CD14-positive monocyte (primary cell): Measurements from ENCODE around the gene WBP1. TPM values are rescaled to one million over a fixed set of nuclear protein-coding genes. Genes with fewer than 3 reads are reported as not detected.

ENCODE experiments used
- DNase-seq, 3 donors: peaks; one replicate each; pipeline ENCODE4 v3.0.0-alpha.2; 2011 to 2022
- H2AFZ ChIP-seq: 2 replicates; pipeline ENCODE4 v1.6.0; 2012; ENCODE audit warnings: mild to moderate bottlenecking, low read depth, low read length, inconsistent platforms; ENCODE audit not compliant: insufficient read depth, poor library complexity, severe bottlenecking
- H3K27ac ChIP-seq, 2 donors: 1 replicate in 1 of 2; 2 replicates in 1 of 2; pipeline ENCODE4 v1.5.1; 2012 to 2013; ENCODE audit warnings: low read length in 2 of 2, control low read depth in 1 of 2, inconsistent platforms in 1 of 2, low read depth in 1 of 2, mild to moderate bottlenecking in 1 of 2
- H3K27me3 ChIP-seq, 2 donors: one replicate each; pipeline versions ENCODE4 v1.6.0 to v1.6.1; 2011 to 2013; ENCODE audit warnings: low read length in 2 of 2; ENCODE audit not compliant: control insufficient read depth in 2 of 2, insufficient read depth in 2 of 2
- H3K36me3 ChIP-seq, 2 donors: replicated peaks in 1 of 2; 1 replicate in 1 of 2; 2 replicates in 1 of 2; pipeline versions ENCODE4 v1.5.1 to v1.6.1; 2012 to 2013; ENCODE audit warnings: low read length in 2 of 2, control low read depth in 1 of 2, inconsistent platforms in 1 of 2, mild to moderate bottlenecking in 1 of 2; ENCODE audit not compliant: insufficient read depth in 2 of 2, control insufficient read depth in 1 of 2
- H3K4me1 ChIP-seq, 2 donors: 1 replicate in 1 of 2; 2 replicates in 1 of 2; pipeline versions ENCODE4 v1.5.1 to v1.6.1; 2012 to 2013; ENCODE audit warnings: low read length in 2 of 2, control low read depth in 1 of 2, inconsistent platforms in 1 of 2, mild to moderate bottlenecking in 1 of 2, moderate library complexity in 1 of 2; ENCODE audit not compliant: insufficient read depth in 2 of 2, control insufficient read depth in 1 of 2
- H3K4me2 ChIP-seq: replicated peaks from 2 replicates; pipeline ENCODE3; 2012; ENCODE audit warnings: low read length, moderate library complexity, mild to moderate bottlenecking; ENCODE audit not compliant: poor library complexity, severe bottlenecking; ENCODE audit errors: extremely low read depth
- H3K4me3 ChIP-seq, 3 experiments: fragments of 200-600 bp in 1 of 3; sonication (generic) in 1 of 3; replicated peaks in 1 of 3; 1 replicate in 2 of 3; 2 replicates in 1 of 3; pipeline ENCODE4 v1.5.1; 2011 to 2013; ENCODE audit warnings: low read length in 3 of 3, mild to moderate bottlenecking in 3 of 3, control low read depth in 2 of 3, low read depth in 2 of 3, inconsistent platforms in 1 of 3, moderate library complexity in 1 of 3
- H3K79me2 ChIP-seq: 2 replicates; pipeline ENCODE4 v1.6.0; 2012; ENCODE audit warnings: mild to moderate bottlenecking, control low read depth, inconsistent platforms, low read length, moderate library complexity; ENCODE audit not compliant: insufficient read depth
- H3K9ac ChIP-seq: 2 replicates; pipeline ENCODE4 v1.6.0; 2017; ENCODE audit warnings: low read length, mild to moderate bottlenecking; ENCODE audit not compliant: insufficient read depth, poor library complexity, severe bottlenecking
- H3K9me3 ChIP-seq, 2 donors: replicated peaks in 1 of 2; 1 replicate in 1 of 2; 2 replicates in 1 of 2; pipeline versions ENCODE4 v1.5.1 to v1.6.1; 2012 to 2013; ENCODE audit warnings: low read length in 2 of 2, control low read depth in 1 of 2; ENCODE audit not compliant: control insufficient read depth in 1 of 2, insufficient read depth in 1 of 2
- H4K20me1 ChIP-seq: 2 replicates; pipeline ENCODE4 v1.6.0; 2012; ENCODE audit warnings: mild to moderate bottlenecking, low read length, control low read depth, moderate library complexity; ENCODE audit not compliant: insufficient read depth
- H3K27ac Mint-ChIP-seq, 7 donors: one replicate each; pipeline ENCODE4 v1.8.0; 2020; ENCODE audit warnings: mild to moderate bottlenecking in 7 of 7, mixed read lengths in 7 of 7, moderate library complexity in 6 of 7, inconsistent platforms in 2 of 7
- H3K27me3 Mint-ChIP-seq, 3 donors: one replicate each; pipeline ENCODE4 v1.8.0; 2021 to 2022; ENCODE audit warnings: low read depth in 3 of 3, mild to moderate bottlenecking in 3 of 3, mixed read lengths in 3 of 3, moderate library complexity in 3 of 3, inconsistent platforms in 1 of 3
- H3K36me3 Mint-ChIP-seq, 2 donors: one replicate each; pipeline ENCODE4 v1.8.0; 2020; ENCODE audit warnings: mixed read lengths in 2 of 2, inconsistent platforms in 1 of 2, mild to moderate bottlenecking in 1 of 2
- H3K4me1 Mint-ChIP-seq: one replicate; pipeline ENCODE4 v1.8.0; 2020; ENCODE audit warnings: mild to moderate bottlenecking, mixed read lengths
- H3K4me3 Mint-ChIP-seq, 2 donors: one replicate each; pipeline ENCODE4 v1.8.0; 2020; ENCODE audit warnings: mild to moderate bottlenecking in 2 of 2, mixed read lengths in 2 of 2, moderate library complexity in 1 of 2
- H3K9me3 Mint-ChIP-seq, 7 donors: one replicate each; pipeline ENCODE4 v1.8.0; 2020 to 2022; ENCODE audit warnings: mixed read lengths in 7 of 7, mild to moderate bottlenecking in 6 of 7, moderate library complexity in 6 of 7, inconsistent platforms in 2 of 7
- WGBS: methylation state at CpG from one replicate; pipeline ENCODE4 v1.1.5; 2013; ENCODE audit warnings: missing lambda C conversion rate; ENCODE audit not compliant: insufficient coverage; 5-methylcytosine and 5-hydroxymethylcytosine counted together
- intact Hi-C, 2 donors: fragments of 100-400 bp; cut with micrococcal nuclease; formaldehyde crosslinking; loops; one replicate each; pipeline versions ENCODE4 v1.15.0 to v1.15.1; 2023
- polyA plus RNA-seq, 3 donors: library from polyadenylated mRNA; depleted of rRNA in 1 of 3; unstranded in 2 of 3; stranded (reverse) in 1 of 3; fragments of 300-500 nt in 2 of 3; fragments of >200 nt in 1 of 3; fragmentation: Illumina TruSeq in 2 of 3; gene quantifications; 1 replicate in 2 of 3; 2 replicates in 1 of 3; pipeline ENCODE4 v1.2.3, GENCODE V29; 2012 to 2021
- TF ChIP-seq, protein P1 (sequence below): fragments of 200-600 bp; IDR thresholded peaks from one replicate; pipeline ENCODE4 v1.8.0; 2022; ENCODE audit warnings: antibody characterized with exemption, mild to moderate bottlenecking

The WBP1 gene
- polyA plus RNA-seq, 3 donors = 23.9 to 109 (median 31.0) TPM

DNA sequence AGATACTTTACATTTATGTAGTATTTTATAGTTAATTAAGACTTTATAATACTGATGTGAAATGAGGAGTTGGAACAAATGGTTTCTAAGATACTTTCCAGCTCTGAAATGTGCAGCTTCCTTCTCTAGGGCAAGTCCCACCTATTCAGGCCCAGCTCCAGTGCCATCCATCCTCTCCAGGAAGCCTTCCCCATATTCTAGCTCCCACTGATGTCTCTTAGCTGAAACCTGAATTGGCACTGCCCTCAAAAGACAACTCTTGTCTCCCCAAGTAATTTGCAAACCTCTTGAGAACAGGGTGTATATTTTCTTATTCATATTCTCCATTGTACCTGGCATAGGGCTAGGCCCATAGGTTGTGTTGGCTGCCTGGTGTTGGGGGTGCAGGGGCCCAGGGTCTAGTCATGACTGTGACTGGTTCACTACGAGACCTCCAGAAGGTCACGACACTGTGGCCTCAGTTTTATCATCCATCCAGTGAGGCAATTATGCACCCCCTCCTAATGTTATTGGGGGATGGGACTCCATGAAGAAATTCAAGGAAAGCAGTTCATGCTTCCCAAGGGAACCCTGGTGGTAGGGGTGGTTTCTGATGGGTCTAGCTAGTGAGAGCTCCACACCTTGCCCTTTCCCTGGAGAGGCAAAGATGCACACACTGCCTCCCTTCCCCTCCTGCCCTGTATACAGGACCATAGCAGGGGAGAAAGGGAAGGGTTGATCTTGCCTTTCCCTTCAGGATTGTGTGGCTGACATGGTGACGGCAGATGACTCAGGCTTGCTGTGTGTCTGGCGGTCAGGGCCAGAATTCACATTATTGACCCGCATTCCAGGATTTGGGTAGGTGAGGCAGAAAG is 33.9 kb upstream of the WBP1 start:
- Histone ChIP-seq H3K9me3 (no peaks in the 10 kb centered on the region), H3K27ac (no peak overlapping the region), H3K4me3 (no peak overlapping the region), H3K9ac (no peak overlapping the region), H3K4me2 (no peak overlapping the region), H3K36me3 (no peaks in the 10 kb centered on the region), H4K20me1 (no peaks in the 10 kb centered on the region), H3K27me3 (no peaks in the 10 kb centered on the region), H3K79me2 (no peaks in the 10 kb centered on the region), H2AFZ (no peak overlapping the region), H3K4me1 (peaks cover 26 to 31% of the 10 kb centered on the region in 2 donors)
- intact Hi-C loops = no loop called here
- Mint-ChIP-seq H3K4me1 (peaks cover 28% of the 10 kb centered on the region), H3K27me3 (peaks cover 1 to 5% (median 4%) of the 10 kb centered on the region in 3 donors), H3K27ac (no peak overlapping the region), H3K4me3 (no peak overlapping the region), H3K36me3 (peaks cover 0 to 3% of the 10 kb centered on the region in 2 donors), H3K9me3 (no peaks in the 10 kb centered on the region)
- WGBS = 90% methylated on average over 3 of the region's 5 CpGs
- TF ChIP-seq, protein P1, sequence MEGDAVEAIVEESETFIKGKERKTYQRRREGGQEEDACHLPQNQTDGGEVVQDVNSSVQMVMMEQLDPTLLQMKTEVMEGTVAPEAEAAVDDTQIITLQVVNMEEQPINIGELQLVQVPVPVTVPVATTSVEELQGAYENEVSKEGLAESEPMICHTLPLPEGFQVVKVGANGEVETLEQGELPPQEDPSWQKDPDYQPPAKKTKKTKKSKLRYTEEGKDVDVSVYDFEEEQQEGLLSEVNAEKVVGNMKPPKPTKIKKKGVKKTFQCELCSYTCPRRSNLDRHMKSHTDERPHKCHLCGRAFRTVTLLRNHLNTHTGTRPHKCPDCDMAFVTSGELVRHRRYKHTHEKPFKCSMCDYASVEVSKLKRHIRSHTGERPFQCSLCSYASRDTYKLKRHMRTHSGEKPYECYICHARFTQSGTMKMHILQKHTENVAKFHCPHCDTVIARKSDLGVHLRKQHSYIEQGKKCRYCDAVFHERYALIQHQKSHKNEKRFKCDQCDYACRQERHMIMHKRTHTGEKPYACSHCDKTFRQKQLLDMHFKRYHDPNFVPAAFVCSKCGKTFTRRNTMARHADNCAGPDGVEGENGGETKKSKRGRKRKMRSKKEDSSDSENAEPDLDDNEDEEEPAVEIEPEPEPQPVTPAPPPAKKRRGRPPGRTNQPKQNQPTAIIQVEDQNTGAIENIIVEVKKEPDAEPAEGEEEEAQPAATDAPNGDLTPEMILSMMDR = no peak
- no peak for DNase-seq

DNA sequence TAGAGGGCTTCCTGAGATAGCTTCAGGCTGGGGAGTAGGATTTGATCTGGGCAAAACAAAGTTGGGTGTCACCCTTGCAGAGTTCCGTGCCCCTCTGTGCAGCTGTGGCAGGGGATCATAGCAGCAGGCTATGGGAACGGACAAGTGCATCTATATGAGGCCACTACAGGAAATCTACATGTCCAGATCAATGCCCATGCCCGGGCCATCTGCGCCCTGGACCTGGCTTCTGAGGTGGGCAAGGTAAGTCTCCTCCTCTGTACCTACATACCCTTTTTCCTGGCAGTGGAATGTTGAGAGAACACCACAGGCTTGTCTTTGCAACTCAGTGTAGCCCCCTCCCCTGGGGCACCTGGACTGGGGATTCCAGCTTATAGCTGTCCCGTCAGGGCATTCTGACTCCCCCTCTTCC is 33.2 kb upstream of the WBP1 start:
- Histone ChIP-seq H3K9me3 (no peaks in the 10 kb centered on the region), H3K4me1 (peaks cover 20 to 24% of the 10 kb centered on the region in 2 donors), H3K4me3 (no peak overlapping the region), H3K27ac (no peak overlapping the region), H3K79me2 (no peaks in the 10 kb centered on the region), H2AFZ (no peak overlapping the region), H3K4me2 (no peak overlapping the region), H3K36me3 (no peaks in the 10 kb centered on the region), H3K9ac (no peak overlapping the region), H3K27me3 (no peaks in the 10 kb centered on the region), H4K20me1 (no peaks in the 10 kb centered on the region)
- TF ChIP-seq, protein P1 = no peak
- WGBS = 83% methylated on average over 2 of the region's 5 CpGs
- Mint-ChIP-seq H3K27me3 (peaks cover 1 to 5% (median 4%) of the 10 kb centered on the region in 3 donors), H3K9me3 (no peaks in the 10 kb centered on the region), H3K36me3 (peaks cover 0 to 3% of the 10 kb centered on the region in 2 donors), H3K4me3 (no peak overlapping the region), H3K27ac (no peak overlapping the region), H3K4me1 (peaks cover 22% of the 10 kb centered on the region)
- no peak for DNase-seq
- intact Hi-C loops = no loop called here
